ENCODE results near the gene ICAM5.

ICAM5 gene

DNA sequence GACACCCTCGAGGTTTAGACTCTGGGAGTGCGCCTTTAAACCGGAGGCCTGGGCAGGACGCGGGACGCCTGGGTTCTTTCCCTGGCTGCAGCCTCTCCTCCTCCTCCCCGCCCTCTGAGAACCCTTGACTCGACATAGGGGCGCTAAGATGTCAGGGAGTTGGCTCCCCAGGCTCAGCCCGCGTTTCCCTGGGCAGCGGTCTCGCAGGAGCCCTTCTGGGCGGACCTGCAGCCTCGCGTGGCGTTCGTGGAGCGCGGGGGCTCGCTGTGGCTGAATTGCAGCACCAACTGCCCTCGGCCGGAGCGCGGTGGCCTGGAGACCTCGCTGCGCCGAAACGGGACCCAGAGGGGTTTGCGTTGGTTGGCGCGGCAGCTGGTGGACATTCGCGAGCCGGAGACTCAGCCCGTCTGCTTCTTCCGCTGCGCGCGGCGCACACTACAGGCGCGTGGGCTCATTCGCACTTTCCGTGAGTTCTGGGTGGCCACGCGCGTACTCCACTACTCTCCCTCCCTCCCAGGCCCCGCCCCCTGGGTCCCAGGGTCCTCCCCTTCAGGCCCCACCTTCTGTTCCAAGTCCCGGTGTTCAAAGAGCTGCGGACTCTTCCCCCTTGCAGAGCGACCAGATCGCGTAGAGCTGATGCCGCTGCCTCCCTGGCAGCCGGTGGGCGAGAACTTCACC lies 1.3 kb downstream of the ICAM5 start:
- peak; percentile 32 for DNase-seq
- Histone ChIP-seq H3K4me1 (ENCODE audit: low read length) (peaks cover 36% of the 10 kb centered on the region), H2AFZ (ENCODE audit: low read length) (peak overlapping the region; percentile 73), H3K27me3 (replicated peaks; ENCODE audit: insufficient read depth, low read length) (peaks cover 29% of the 10 kb centered on the region), H3K36me3 (replicated peaks; ENCODE audit: insufficient read depth, low read length) (no peaks in the 10 kb centered on the region), H3K4me3 (ENCODE audit: low read length) (peak overlapping the region; percentile 55), H3K9ac (ENCODE audit: low read length) (no peak overlapping the region; the same call in 1 of the 2 replicates), H4K20me1 (ENCODE audit: insufficient read depth, low read length) (no peaks in the 10 kb centered on the region), H3K9me2 (replicated peaks; ENCODE audit: insufficient read depth, low read length) (no peaks in the 10 kb centered on the region), H3K27ac (ENCODE audit: low read length) (no peak overlapping the region), H3F3A (ENCODE audit: insufficient read depth, low read length) (peaks cover 11% of the 10 kb centered on the region; the same call in 1 of the 2 replicates), H3K9me3 (replicated peaks; ENCODE audit: insufficient read depth, low read length) (no peaks in the 10 kb centered on the region), H3K4me2 (ENCODE audit: low read depth, low read length) (peak overlapping the region; percentile 92), H3K79me2 (ENCODE audit: low read length) (no peaks in the 10 kb centered on the region)
- TF ChIP-seq EZH2 (optimal IDR thresholded peaks at IDR 0.05; ENCODE audit: low read depth, low read length) = no peak
- TF ChIP-seq, protein P1, sequence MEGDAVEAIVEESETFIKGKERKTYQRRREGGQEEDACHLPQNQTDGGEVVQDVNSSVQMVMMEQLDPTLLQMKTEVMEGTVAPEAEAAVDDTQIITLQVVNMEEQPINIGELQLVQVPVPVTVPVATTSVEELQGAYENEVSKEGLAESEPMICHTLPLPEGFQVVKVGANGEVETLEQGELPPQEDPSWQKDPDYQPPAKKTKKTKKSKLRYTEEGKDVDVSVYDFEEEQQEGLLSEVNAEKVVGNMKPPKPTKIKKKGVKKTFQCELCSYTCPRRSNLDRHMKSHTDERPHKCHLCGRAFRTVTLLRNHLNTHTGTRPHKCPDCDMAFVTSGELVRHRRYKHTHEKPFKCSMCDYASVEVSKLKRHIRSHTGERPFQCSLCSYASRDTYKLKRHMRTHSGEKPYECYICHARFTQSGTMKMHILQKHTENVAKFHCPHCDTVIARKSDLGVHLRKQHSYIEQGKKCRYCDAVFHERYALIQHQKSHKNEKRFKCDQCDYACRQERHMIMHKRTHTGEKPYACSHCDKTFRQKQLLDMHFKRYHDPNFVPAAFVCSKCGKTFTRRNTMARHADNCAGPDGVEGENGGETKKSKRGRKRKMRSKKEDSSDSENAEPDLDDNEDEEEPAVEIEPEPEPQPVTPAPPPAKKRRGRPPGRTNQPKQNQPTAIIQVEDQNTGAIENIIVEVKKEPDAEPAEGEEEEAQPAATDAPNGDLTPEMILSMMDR (IDR thresholded peaks at IDR 0.05; ENCODE audit: low read length) = no peak
- TF ChIP-seq EZH2phosphoT487 (IDR thresholded peaks at IDR 0.05; ENCODE audit: low read length) = no peak

- H3K9ac ChIP-seq (ENCODE audit: low read length) = no peak overlapping the region; the same call in 1 of the 2 replicates
- H3K79me2 ChIP-seq (ENCODE audit: low read length) = no peaks in the 10 kb centered on the region
- no peak for DNase-seq
- TF ChIP-seq EZH2phosphoT487 (IDR thresholded peaks at IDR 0.05; ENCODE audit: low read length) (no peak), EZH2 (optimal IDR thresholded peaks at IDR 0.05; ENCODE audit: low read depth, low read length) (no peak)
- TF ChIP-seq, protein P1 (IDR thresholded peaks at IDR 0.05; ENCODE audit: low read length) = no peak
- peaks cover 36% of the 10 kb centered on the region for H3K4me1 ChIP-seq (ENCODE audit: low read length)
- no peak overlapping the region for H3K27ac ChIP-seq (ENCODE audit: low read length)
- H3K4me3 ChIP-seq (ENCODE audit: low read length) = peak overlapping the region; percentile 55
- no peaks in the 10 kb centered on the region for H3K9me3 ChIP-seq (replicated peaks; ENCODE audit: insufficient read depth, low read length)
- H3K27me3 ChIP-seq (replicated peaks; ENCODE audit: insufficient read depth, low read length) = peaks cover 29% of the 10 kb centered on the region
- peaks cover 7% of the 10 kb centered on the region; the same call in 1 of the 2 replicates for H3F3A ChIP-seq (ENCODE audit: insufficient read depth, low read length)
- no peaks in the 10 kb centered on the region for H3K9me2 ChIP-seq (replicated peaks; ENCODE audit: insufficient read depth, low read length)
- peak overlapping the region; percentile 92 for H3K4me2 ChIP-seq (ENCODE audit: low read depth, low read length)
- no peaks in the 10 kb centered on the region for H4K20me1 ChIP-seq (ENCODE audit: insufficient read depth, low read length)
- H3K36me3 ChIP-seq (replicated peaks; ENCODE audit: insufficient read depth, low read length) = no peaks in the 10 kb centered on the region
- H2AFZ ChIP-seq (ENCODE audit: low read length) = peak overlapping the region; percentile 73
These were observed 1.9 kb downstream of the ICAM5 start for GRCh38 chr19:10291554-10292205.

- peak overlapping the region; percentile 92 for H3K4me2 ChIP-seq (ENCODE audit: low read depth, low read length)
- TF ChIP-seq EZH2phosphoT487 (IDR thresholded peaks at IDR 0.05; ENCODE audit: low read length) = no peak
- no peak for TF ChIP-seq EZH2 (optimal IDR thresholded peaks at IDR 0.05; ENCODE audit: low read depth, low read length)
- TF ChIP-seq, protein P1 (IDR thresholded peaks at IDR 0.05; ENCODE audit: low read length) = no peak
- peak overlapping the region; percentile 55 for H3K4me3 ChIP-seq (ENCODE audit: low read length)
- DNase-seq = peak; percentile 73
- H3K36me3 ChIP-seq (replicated peaks; ENCODE audit: insufficient read depth, low read length) = no peaks in the 10 kb centered on the region
- H3K27ac ChIP-seq (ENCODE audit: low read length) = no peak overlapping the region
- H2AFZ ChIP-seq (ENCODE audit: low read length) = peak overlapping the region; percentile 73
- H4K20me1 ChIP-seq (ENCODE audit: insufficient read depth, low read length) = no peaks in the 10 kb centered on the region
- H3K9me3 ChIP-seq (replicated peaks; ENCODE audit: insufficient read depth, low read length) = no peaks in the 10 kb centered on the region
- peaks cover 33% of the 10 kb centered on the region for H3K4me1 ChIP-seq (ENCODE audit: low read length)
- H3K9ac ChIP-seq (ENCODE audit: low read length) = no peak overlapping the region
- peaks cover 29% of the 10 kb centered on the region for H3K27me3 ChIP-seq (replicated peaks; ENCODE audit: insufficient read depth, low read length)
- H3K79me2 ChIP-seq (ENCODE audit: low read length) = no peaks in the 10 kb centered on the region
- H3F3A ChIP-seq (ENCODE audit: insufficient read depth, low read length) = 0 out of 2 replicates have a peak, but pooled peaks cover 6% of the 10 kb centered on the region
- H3K9me2 ChIP-seq (replicated peaks; ENCODE audit: insufficient read depth, low read length) = no peaks in the 10 kb centered on the region
These were observed 2.5 kb downstream of the ICAM5 start for GRCh38 chr19:10292206-10292788.

Measured in MM.1S (cell line).